Stimulated activated naive CD8-positive, alpha-beta T cell treated with anti-CD3 and anti-CD28 coated beads, Interleukin-15, Interleukin-2, amounts not matched to agents 100 ng/mL and 50 ng/mL, for 24 hours (primary cell): ENCODE data around the gene PIK3CD.
"Not testable (repeated sequence)": the region's sequence is repeated elsewhere in the genome, so short reads cannot be mapped to it uniquely, and the experiment has no call there.

Experiments
- H3K27ac Mint-ChIP-seq: one replicate; pipeline ENCODE4 v1.8.0; 2021; ENCODE audit warnings: mild to moderate bottlenecking, mixed read lengths
- H3K27me3 Mint-ChIP-seq: one replicate; pipeline ENCODE4 v1.8.0; 2021; ENCODE audit warnings: mixed read lengths
- H3K36me3 Mint-ChIP-seq: one replicate; pipeline ENCODE4 v1.8.0; 2021; ENCODE audit warnings: low read depth, mixed read lengths
- H3K4me1 Mint-ChIP-seq: one replicate; pipeline ENCODE4 v1.8.0; 2021; ENCODE audit warnings: low read depth, mixed read lengths
- H3K4me3 Mint-ChIP-seq: one replicate; pipeline ENCODE4 v1.8.0; 2021; ENCODE audit warnings: mild to moderate bottlenecking, mixed read lengths
- H3K9me3 Mint-ChIP-seq: one replicate; pipeline ENCODE4 v1.8.0; 2021; ENCODE audit warnings: mixed read lengths

Gene PIK3CD

GRCh38 chr1:9732123-9732971, 80.8 kb downstream of the PIK3CD start:
- H3K4me3 Mint-ChIP-seq: no peak overlapping the region

GRCh38 chr1:9733160-9733789, 81.7 kb downstream of the PIK3CD start:
- peak overlapping the region; percentile 28 for H3K27ac Mint-ChIP-seq
- peaks cover 48% of the 10 kb centered on the region for H3K4me1 Mint-ChIP-seq
- peaks cover 61% of the 10 kb centered on the region for H3K36me3 Mint-ChIP-seq
- no peaks in the 10 kb centered on the region for H3K9me3 Mint-ChIP-seq
- H3K4me3 Mint-ChIP-seq: no peak overlapping the region
- no peaks in the 10 kb centered on the region for H3K27me3 Mint-ChIP-seq

More at GRCh38 chr1:9732123-9732971, 80.8 kb downstream of the PIK3CD start:
- peaks cover 52% of the 10 kb centered on the region for H3K4me1 Mint-ChIP-seq
- peak overlapping the region; percentile 45 for H3K27ac Mint-ChIP-seq
- H3K27me3 Mint-ChIP-seq: no peaks in the 10 kb centered on the region
- no peaks in the 10 kb centered on the region for H3K9me3 Mint-ChIP-seq
- peaks cover 65% of the 10 kb centered on the region for H3K36me3 Mint-ChIP-seq

- Mint-ChIP-seq H3K4me1 (peaks cover 30% of the 10 kb centered on the region), H3K27ac (no peak overlapping the region), H3K36me3 (peaks cover 48% of the 10 kb centered on the region), H3K27me3 (no peaks in the 10 kb centered on the region), H3K9me3 (no peaks in the 10 kb centered on the region), H3K4me3 (no peak overlapping the region)
Observed at GRCh38 chr1:9735800-9736199, 84.3 kb downstream of the PIK3CD start.

- Mint-ChIP-seq H3K27ac (no peak overlapping the region), H3K4me3 (no peak overlapping the region), H3K27me3 (no peaks in the 10 kb centered on the region), H3K9me3 (no peaks in the 10 kb centered on the region), H3K36me3 (peaks cover 45% of the 10 kb centered on the region), H3K4me1 (peaks cover 27% of the 10 kb centered on the region)
Observed at GRCh38 chr1:9736241-9736640, 84.7 kb downstream of the PIK3CD start.

GRCh38 chr1:9737057-9737456, 85.5 kb downstream of the PIK3CD start:
- Mint-ChIP-seq H3K4me3 (no peak overlapping the region), H3K27ac (no peak overlapping the region), H3K36me3 (peaks cover 42% of the 10 kb centered on the region), H3K9me3 (no peaks in the 10 kb centered on the region), H3K4me1 (peaks cover 18% of the 10 kb centered on the region), H3K27me3 (no peaks in the 10 kb centered on the region)

GRCh38 chr1:9737671-9738070, 86.1 kb downstream of the PIK3CD start:
- H3K27me3 Mint-ChIP-seq: no peaks in the 10 kb centered on the region
- peaks cover 38% of the 10 kb centered on the region for H3K36me3 Mint-ChIP-seq
- no peaks in the 10 kb centered on the region for H3K9me3 Mint-ChIP-seq
- peaks cover 13% of the 10 kb centered on the region for H3K4me1 Mint-ChIP-seq
- H3K4me3 Mint-ChIP-seq: no peak overlapping the region
- no peak overlapping the region for H3K27ac Mint-ChIP-seq

GRCh38 chr1:9744106-9744799, 92.7 kb downstream of the PIK3CD start:
- Mint-ChIP-seq H3K27me3 (no peaks in the 10 kb centered on the region), H3K9me3 (no peaks in the 10 kb centered on the region), H3K36me3 (peaks cover 43% of the 10 kb centered on the region), H3K4me1 (no peaks in the 10 kb centered on the region), H3K4me3 (no peak overlapping the region), H3K27ac (no peak overlapping the region)

GRCh38 chr1:9746211-9746610, 94.7 kb downstream of the PIK3CD start:
- H3K9me3 Mint-ChIP-seq: no peaks in the 10 kb centered on the region
- no peak overlapping the region for H3K27ac Mint-ChIP-seq
- no peak overlapping the region for H3K4me3 Mint-ChIP-seq
- peaks cover 46% of the 10 kb centered on the region for H3K36me3 Mint-ChIP-seq
- no peaks in the 10 kb centered on the region for H3K4me1 Mint-ChIP-seq
- no peaks in the 10 kb centered on the region for H3K27me3 Mint-ChIP-seq

- Mint-ChIP-seq H3K9me3 (no peaks in the 10 kb centered on the region), H3K36me3 (peaks cover 45% of the 10 kb centered on the region), H3K4me1 (no peaks in the 10 kb centered on the region), H3K27ac (no peak overlapping the region), H3K27me3 (no peaks in the 10 kb centered on the region), H3K4me3 (no peak overlapping the region)
Observed at GRCh38 chr1:9746651-9747050, 95.1 kb downstream of the PIK3CD start.

GRCh38 chr1:9748391-9748790, 96.9 kb downstream of the PIK3CD start:
- H3K27ac Mint-ChIP-seq, H3K27me3 Mint-ChIP-seq, H3K4me3 Mint-ChIP-seq, H3K4me1 Mint-ChIP-seq, H3K9me3 Mint-ChIP-seq: not testable (repeated sequence)
- peaks cover 33% of the 10 kb centered on the region for H3K36me3 Mint-ChIP-seq

- no peaks in the 10 kb centered on the region for H3K9me3 Mint-ChIP-seq
- no peaks in the 10 kb centered on the region for H3K4me1 Mint-ChIP-seq
- H3K27ac Mint-ChIP-seq: no peak overlapping the region
- H3K4me3 Mint-ChIP-seq: no peak overlapping the region
- peaks cover 27% of the 10 kb centered on the region for H3K36me3 Mint-ChIP-seq
- no peaks in the 10 kb centered on the region for H3K27me3 Mint-ChIP-seq
Observed at GRCh38 chr1:9749361-9749760, 97.8 kb downstream of the PIK3CD start.

GRCh38 chr1:9751971-9752370, 100.4 kb downstream of the PIK3CD start:
- H3K4me1 Mint-ChIP-seq: no peaks in the 10 kb centered on the region
- peaks cover 36% of the 10 kb centered on the region for H3K36me3 Mint-ChIP-seq
- H3K27ac Mint-ChIP-seq: no peak overlapping the region
- no peak overlapping the region for H3K4me3 Mint-ChIP-seq
- H3K27me3 Mint-ChIP-seq: no peaks in the 10 kb centered on the region
- H3K9me3 Mint-ChIP-seq: no peaks in the 10 kb centered on the region

GRCh38 chr1:9753121-9753531, 101.6 kb downstream of the PIK3CD start:
- peaks cover 33% of the 10 kb centered on the region for H3K36me3 Mint-ChIP-seq
- H3K27me3 Mint-ChIP-seq: no peaks in the 10 kb centered on the region
- no peak overlapping the region for H3K4me3 Mint-ChIP-seq
- no peaks in the 10 kb centered on the region for H3K4me1 Mint-ChIP-seq
- no peaks in the 10 kb centered on the region for H3K9me3 Mint-ChIP-seq
- H3K27ac Mint-ChIP-seq: no peak overlapping the region

GRCh38 chr1:9755441-9755995, 104.0 kb downstream of the PIK3CD start:
- H3K9me3 Mint-ChIP-seq: no peaks in the 10 kb centered on the region
- H3K27me3 Mint-ChIP-seq: no peaks in the 10 kb centered on the region
- H3K36me3 Mint-ChIP-seq: peaks cover 17% of the 10 kb centered on the region
- no peak overlapping the region for H3K4me3 Mint-ChIP-seq
- peak overlapping the region; percentile 57 for H3K27ac Mint-ChIP-seq
- peaks cover 4% of the 10 kb centered on the region for H3K4me1 Mint-ChIP-seq
